Glutamatergic neuron (in vitro differentiated cells): ENCODE data around the gene CHD3. TPM values are rescaled to one million over a fixed set of nuclear protein-coding genes. Genes with fewer than 3 reads are reported as not detected.
A peak's percentile ranks its signal among the peaks of the same experiment; 100 is the strongest.

Experiments
- DNase-seq: peaks from one replicate; pipeline ENCODE4 v3.0.0; 2022
- H3K27ac Mint-ChIP-seq: one replicate; pipeline ENCODE4 v1.8.0; 2020; ENCODE audit warnings: mild to moderate bottlenecking, mixed read lengths, inconsistent platforms; ENCODE audit not compliant: unreplicated experiment
- H3K27me3 Mint-ChIP-seq: one replicate; pipeline ENCODE4 v1.8.0; 2020; ENCODE audit warnings: mild to moderate bottlenecking, moderate library complexity, mixed read lengths, inconsistent platforms; ENCODE audit not compliant: unreplicated experiment
- H3K36me3 Mint-ChIP-seq: one replicate; pipeline ENCODE4 v1.8.0; 2020; ENCODE audit warnings: mild to moderate bottlenecking, mixed read lengths, inconsistent platforms; ENCODE audit not compliant: unreplicated experiment
- H3K4me1 Mint-ChIP-seq: one replicate; pipeline ENCODE4 v1.8.0; 2020; ENCODE audit warnings: mild to moderate bottlenecking, low read depth, mixed read lengths, inconsistent platforms; ENCODE audit not compliant: unreplicated experiment
- H3K4me3 Mint-ChIP-seq: one replicate; pipeline ENCODE4 v1.8.0; 2020; ENCODE audit warnings: mild to moderate bottlenecking, mixed read lengths, inconsistent platforms; ENCODE audit not compliant: unreplicated experiment
- H3K9me3 Mint-ChIP-seq: one replicate; pipeline ENCODE4 v1.8.0; 2020; ENCODE audit warnings: mild to moderate bottlenecking, moderate library complexity, mixed read lengths, inconsistent platforms; ENCODE audit not compliant: unreplicated experiment
- CTCF ChIP-seq: fragments of 200-600 bp; sonication (generic); IDR thresholded peaks from one replicate; pipeline ENCODE4 v1.5.0; 2021; ENCODE audit not compliant: partially characterized antibody, unreplicated experiment
- total RNA-seq: library from RNA; stranded (reverse); fragmentation: NEBNext Ultra II Directional; extraction: Animal tissue kit (Norgen Biotek cat#: 25700); gene quantifications from one replicate; pipeline ENCODE4 v1.2.1, GENCODE V29; 2021; ENCODE audit not compliant: unreplicated experiment

The CHD3 gene
- total RNA-seq, 1 donor from 2014 or later: 129 TPM

- Mint-ChIP-seq H3K4me3 (no peak overlapping the region), H3K9me3 (no peaks in the 10 kb centered on the region), H3K27me3 (peaks cover 3% of the 10 kb centered on the region), H3K27ac (no peak overlapping the region), H3K36me3 (no peaks in the 10 kb centered on the region), H3K4me1 (peaks cover 3% of the 10 kb centered on the region)
- TF ChIP-seq CTCF: no peak
- no peak for DNase-seq
Measured at GRCh38 chr17:7881276-7882054, 7.1 kb upstream of the CHD3 start.

GRCh38 chr17:7882068-7882467 is 6.5 kb upstream of the CHD3 start:
- H3K27me3 Mint-ChIP-seq: peaks cover 4% of the 10 kb centered on the region
- no peak overlapping the region for H3K4me3 Mint-ChIP-seq
- DNase-seq: no peak
- no peaks in the 10 kb centered on the region for H3K36me3 Mint-ChIP-seq
- no peak overlapping the region for H3K27ac Mint-ChIP-seq
- no peaks in the 10 kb centered on the region for H3K9me3 Mint-ChIP-seq
- peaks cover 4% of the 10 kb centered on the region for H3K4me1 Mint-ChIP-seq
- no peak for TF ChIP-seq CTCF

GRCh38 chr17:7882629-7883028 is 6.0 kb upstream of the CHD3 start:
- H3K27ac Mint-ChIP-seq: no peak overlapping the region
- DNase-seq: no peak
- H3K27me3 Mint-ChIP-seq: peaks cover 4% of the 10 kb centered on the region
- no peaks in the 10 kb centered on the region for H3K36me3 Mint-ChIP-seq
- TF ChIP-seq CTCF: no peak
- H3K4me1 Mint-ChIP-seq: peaks cover 4% of the 10 kb centered on the region
- no peaks in the 10 kb centered on the region for H3K9me3 Mint-ChIP-seq
- H3K4me3 Mint-ChIP-seq: no peak overlapping the region

DNA sequence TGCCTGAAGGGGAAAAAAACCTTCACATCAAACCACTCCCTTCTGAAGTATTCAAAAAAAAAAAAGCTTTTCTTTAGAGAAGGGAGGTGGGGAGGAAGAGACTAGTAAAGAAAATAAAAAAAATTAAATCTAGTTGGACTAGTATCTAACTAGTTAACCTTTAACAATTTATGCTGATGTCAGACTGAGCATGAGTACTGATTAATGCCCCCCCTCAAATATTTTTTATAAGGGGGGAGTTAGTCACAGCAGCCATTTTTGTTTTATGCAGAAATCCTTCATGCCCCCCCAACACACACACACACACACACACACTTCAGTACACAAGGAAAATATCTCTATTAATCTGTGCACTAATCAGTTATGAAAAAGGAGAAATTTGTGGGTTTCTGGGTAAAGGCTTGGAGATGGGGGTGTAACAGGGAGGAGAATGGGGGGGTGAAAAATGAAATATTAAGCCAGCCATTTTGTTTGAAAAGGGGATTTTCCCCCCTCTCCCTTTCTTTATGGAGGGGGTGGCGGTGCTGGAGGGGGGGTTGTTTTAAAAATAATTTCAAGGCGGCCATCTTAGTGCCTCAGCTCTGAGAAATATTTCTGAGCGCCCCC is 4.7 kb upstream of the CHD3 start:
- H3K36me3 Mint-ChIP-seq: no peaks in the 10 kb centered on the region
- peaks cover 4% of the 10 kb centered on the region for H3K4me1 Mint-ChIP-seq
- no peak for DNase-seq
- TF ChIP-seq CTCF: no peak
- H3K27ac Mint-ChIP-seq: peak overlapping the region; percentile 76
- no peaks in the 10 kb centered on the region for H3K9me3 Mint-ChIP-seq
- H3K4me3 Mint-ChIP-seq: peak overlapping the region; percentile 79
- peaks cover 4% of the 10 kb centered on the region for H3K27me3 Mint-ChIP-seq
